GM12878 (cell line): ENCODE data around the gene NR2F2. TPM values are rescaled to one million over a fixed set of nuclear protein-coding genes. Genes with fewer than 3 reads are reported as not detected.

Experiments
- ATAC-seq: fragments of 200-7000 bp; cut with Tn5 transposase; 3 replicates; pipeline ENCODE4 v1.9.1; 2020; ENCODE audit warnings: mild to moderate bottlenecking, moderate library complexity
- BruUV-seq: library from RNA; stranded (reverse); fragments of 400-500 nt; replicated peaks from 2 replicates; lab custom pipeline; 2021; lab: Mats Ljungman, UMichigan
- CTCF ChIA-PET: fragments of 300-600 bp; sonication (Branson Sonifier 250); formaldehyde crosslinking; extraction: SDS; loops from one replicate; lab custom pipeline; 2021; ENCODE audit warnings: inconsistent platforms; lab: Yijun Ruan, JAX
- POLR2A ChIA-PET: fragments of 350-600 bp; formaldehyde crosslinking; extraction: SDS; loops from one replicate; lab custom pipeline; 2021; ENCODE audit warnings: inconsistent platforms; lab: Charles Lee
- RAD21 ChIA-PET: fragments of 300-600 bp; sonication (Branson Sonifier 250); formaldehyde crosslinking; loops from one replicate; lab custom pipeline; 2023; ENCODE audit warnings: antibody characterized with exemption; ENCODE audit not compliant: unreplicated experiment; lab: Charles Lee
- SMC1A ChIA-PET: fragments of 300-600 bp; sonication (Branson Sonifier 250); formaldehyde crosslinking; loops from one replicate; lab custom pipeline; 2023; ENCODE audit not compliant: unreplicated experiment, uncharacterized antibody; lab: Charles Lee
- DNase-seq: peaks from one replicate; pipeline ENCODE4 v3.0.0-alpha.2; 2011; ENCODE audit warnings: low read depth, low spot score
- FAIRE-seq: peaks from 3 replicates; lab custom pipeline; 2011; peaks lifted over from hg19 to GRCh38; lab: Jason Lieb, UNC
- H2AFZ ChIP-seq: 2 replicates; pipeline ENCODE4 v1.6.0; 2011; ENCODE audit warnings: low read depth, low read length, control low read depth; ENCODE audit not compliant: control insufficient read depth
- H3K27ac ChIP-seq: 2 replicates; pipeline ENCODE4 v1.5.1; 2011; ENCODE audit warnings: control low read depth; ENCODE audit not compliant: control insufficient read depth, insufficient read depth
- H3K27me3 ChIP-seq, 2 experiments: replicated peaks in 1 of 2; 2 replicates each; pipeline versions ENCODE4 v1.6.0 to v1.6.1; 2011; ENCODE audit warnings: low read length in 1 of 2; ENCODE audit not compliant: control insufficient read depth in 2 of 2, insufficient read depth in 2 of 2
- H3K36me3 ChIP-seq, 2 experiments: 2 replicates each; pipeline ENCODE4 v1.5.1; 2011; ENCODE audit warnings: low read length in 1 of 2; ENCODE audit not compliant: control insufficient read depth in 2 of 2, insufficient read depth in 2 of 2
- H3K4me1 ChIP-seq: 2 replicates; pipeline ENCODE4 v1.6.1; 2011; ENCODE audit warnings: mild to moderate bottlenecking, low read length, moderate library complexity, mixed read lengths; ENCODE audit not compliant: control insufficient read depth, insufficient read depth
- H3K4me2 ChIP-seq: 2 replicates; pipeline ENCODE4 v1.6.0; 2011; ENCODE audit warnings: control low read depth; ENCODE audit not compliant: control insufficient read depth, insufficient read depth
- H3K4me3 ChIP-seq: fragments of 200-600 bp; sonication (generic); 2 replicates; pipeline ENCODE4 v1.5.1; 2016
- H3K79me2 ChIP-seq: 2 replicates; pipeline ENCODE4 v1.6.0; 2011; ENCODE audit warnings: low read length; ENCODE audit not compliant: control insufficient read depth, insufficient read depth
- H3K9ac ChIP-seq: 2 replicates; pipeline ENCODE4 v1.8.0; 2011; ENCODE audit warnings: low read length, control low read depth, mixed read lengths; ENCODE audit not compliant: control insufficient read depth, insufficient read depth
- H3K9me3 ChIP-seq: replicated peaks from 3 replicates; pipeline ENCODE4 v1.5.1; 2011; ENCODE audit warnings: mild to moderate bottlenecking, low read length; ENCODE audit not compliant: control insufficient read depth, insufficient read depth
- H4K20me1 ChIP-seq: 2 replicates; pipeline ENCODE4 v1.6.0; 2011; ENCODE audit not compliant: control insufficient read depth, insufficient read depth
- BACH1 ChIP-seq: fragments of 450-650 bp; IDR thresholded peaks from 2 replicates; pipeline ENCODE4 v1.6.1; 2017; ENCODE audit warnings: mild to moderate bottlenecking, borderline replicate concordance
- BCLAF1 ChIP-seq: fragments of 450-650 bp; IDR thresholded peaks from 2 replicates; pipeline ENCODE4 v1.6.1; 2017; ENCODE audit warnings: antibody characterized with exemption, mild to moderate bottlenecking, moderate library complexity
- ELK1 ChIP-seq: IDR thresholded peaks from 2 replicates; pipeline ENCODE4 v1.6.1; 2012; ENCODE audit warnings: low read depth, low read length, improper control_type of control experiment
- NBN ChIP-seq: fragments of 450-650 bp; IDR thresholded peaks from 2 replicates; pipeline ENCODE4 v1.6.1; 2016
- NR2C2 ChIP-seq: IDR thresholded peaks from 2 replicates; pipeline ENCODE4 v1.6.1; 2011; ENCODE audit warnings: borderline replicate concordance, low read depth; ENCODE audit not compliant: control insufficient read depth, insufficient read length
- PRDM15 ChIP-seq: fragments of 450-650 bp; formaldehyde crosslinking; IDR thresholded peaks from 2 replicates; pipeline ENCODE4 v1.4.0; 2020; ENCODE audit warnings: mild to moderate bottlenecking, moderate library complexity
- RAD21 ChIP-seq: IDR thresholded peaks from 2 replicates; pipeline ENCODE4 v1.6.1; 2011; ENCODE audit warnings: mild to moderate bottlenecking, low read depth, low read length, moderate library complexity; ENCODE audit not compliant: insufficient read depth
- SMAD1 ChIP-seq: fragments of 450-650 bp; IDR thresholded peaks from 2 replicates; pipeline ENCODE4 v1.6.1; 2018; ENCODE audit warnings: mild to moderate bottlenecking, low read depth; ENCODE audit not compliant: partially characterized antibody
- SMAD5 ChIP-seq: IDR thresholded peaks from 2 replicates; pipeline ENCODE4 v1.6.1; 2016; ENCODE audit warnings: antibody characterized with exemption, low read depth
- ZNF687 ChIP-seq: fragments of 450-650 bp; IDR thresholded peaks from 2 replicates; pipeline ENCODE4 v1.6.1; 2017; ENCODE audit warnings: mild to moderate bottlenecking, moderate library complexity
- WGBS: methylation state at CpG from one replicate; pipeline ENCODE4 v1.1.6; 2016; ENCODE audit warnings: low lambda C conversion rate; ENCODE audit not compliant: insufficient replicate concordance, insufficient coverage; ENCODE audit errors: missing lambda C conversion rate; 5-methylcytosine and 5-hydroxymethylcytosine counted together
- in situ Hi-C: fragments of 300-500 bp; cut with MboI; formaldehyde crosslinking; loops from 9 replicates; pipeline ENCODE4 v1.14.3; 2018; ENCODE audit warnings: mixed read lengths
- intact Hi-C: fragments of 100-400 bp; cut with micrococcal nuclease; formaldehyde crosslinking; loops from one replicate; pipeline ENCODE4 v1.14.2; 2022; ENCODE audit not compliant: unreplicated experiment
- polyA plus RNA-seq, 11 experiments: library from polyadenylated mRNA; depleted of rRNA in 4 of 11; unstranded in 6 of 11; stranded (reverse) in 5 of 11; fragments of >200 nt; fragmentation: Nextera tagmentation in 4 of 11; fragmentation: Illumina TruSeq in 1 of 11; extraction: Ambion mirVana in 4 of 11; extraction: Trizol in 1 of 11; gene quantifications; 1 replicate in 1 of 11; 2 replicates in 10 of 11; pipeline versions ENCODE4 v1.2.1 to v1.2.3, GENCODE V29; 2011 to 2016; ENCODE audit warnings: inconsistent platforms in 2 of 11, missing spikeins in 2 of 11, low read depth in 1 of 11
- total RNA-seq, 4 experiments: library from RNA; depleted of rRNA in 3 of 4; stranded (reverse); fragments of >200 nt in 3 of 4; fragmentation: Illumina TruSeq in 1 of 4; extraction: Trizol in 1 of 4; gene quantifications; 2 replicates each; pipeline versions ENCODE4 v1.2.1 to v1.2.3, GENCODE V29; 2013 to 2021

NR2F2 gene
- total and polyA plus RNA-seq, 10 of the 15 experiments (the other 5 are each of a cell fraction or from before 2014, with no cell fraction given): 1.1 to 10.1 (median 3.2) TPM

GRCh38 chr15:96344060-96344705 is 13.7 kb downstream of the NR2F2 start:
- TF ChIP-seq RAD21 (no peak), SMAD1 (no peak), ELK1 (no peak), BACH1 (no peak), PRDM15 (CRISPR knock-in tag) (no peak), BCLAF1 (no peak), NR2C2 (no peak), SMAD5 (no peak), ZNF687 (no peak), NBN (no peak)
- no peak overlapping the region for H3K9ac ChIP-seq
- no peaks in the 10 kb centered on the region for H4K20me1 ChIP-seq
- intact Hi-C loops: loop anchor here (5.0 to 10.0 kb wide), 2 partner anchors 497 to 839 kb away; no protein-coding TSS in a partner anchor
- ChIA-PET CTCF (interaction anchor here (1.0 to 13.0 kb wide), 7 partner anchors 8 to 1084 kb away, joined by 4 to 212 read pairs (median 21); partner anchors contain the start of gene NR2F2), SMC1A (interaction anchor here (1.1 to 6.1 kb wide), 8 partner anchors 8 to 1085 kb away, joined by 4 to 105 read pairs (median 7); partner anchors contain the start of gene NR2F2), RAD21 (interaction anchor here (0.6 to 10.3 kb wide), 7 partner anchors 10 to 1084 kb away, joined by 3 to 252 read pairs (median 10); partner anchors contain the start of gene NR2F2), POLR2A (interaction anchor here (0.6 to 11.7 kb wide), 5 partner anchors 8 to 1085 kb away, joined by 3 to 163 read pairs (median 4); partner anchors contain the start of gene NR2F2)
- DNase-seq (no peak), FAIRE-seq (no peak), ATAC-seq (no peak)
- no peak overlapping the region for H3K4me3 ChIP-seq
- no peaks in the 10 kb centered on the region for H3K27me3 ChIP-seq
- no peaks in the 10 kb centered on the region; the same call in 2 of the 3 replicates for H3K9me3 ChIP-seq
- H2AFZ ChIP-seq: no peak overlapping the region
- H3K79me2 ChIP-seq: no peaks in the 10 kb centered on the region
- WGBS: 30% methylated on average over 20 of the region's 31 CpGs
- H3K4me1 ChIP-seq: no peaks in the 10 kb centered on the region
- no TSS peak for BruUV-seq
- no peaks in the 10 kb centered on the region; a peak in 1 of 4 replicates for H3K36me3 ChIP-seq
- in situ Hi-C loops: loop anchor here (10.0 kb wide), 1 partner anchor 1079 kb away; no protein-coding TSS in a partner anchor
- H3K27ac ChIP-seq: no peak overlapping the region
- H3K4me2 ChIP-seq: no peak overlapping the region
